ENCODE results near the gene NFKBIB.
"Not testable (repeated sequence)": the region's sequence is repeated elsewhere in the genome, so short reads cannot be mapped to it uniquely, and the experiment has no call there.

NFKBIB gene

GRCh38 chr19:38880882-38881609, 18.7 kb upstream of the NFKBIB start:
- Histone ChIP-seq H3K9me3 (ENCODE audit: low read depth, low read length) (no peaks in the 10 kb centered on the region), H3K27ac (no peak overlapping the region), H3K36me3 (ENCODE audit: insufficient read depth, low read length) (no peaks in the 10 kb centered on the region), H3K9ac (ENCODE audit: insufficient read length) (no peak overlapping the region), H3K4me3 (no peak overlapping the region)
- DNase-seq (ENCODE audit: low read depth, low spot score): no peak
- TF ChIP-seq EZH2 (IDR thresholded peaks at IDR 0.05) (no peak), FOXP2 (optimal IDR thresholded peaks at IDR 0.05; ENCODE audit: control extremely low read depth, extremely low read length, insufficient read depth) (no peak), POLR2AphosphoS5 (IDR thresholded peaks at IDR 0.05; ENCODE audit: borderline replicate concordance, low read depth, low read length) (no peak)

GRCh38 chr19:38883286-38883685, 16.5 kb upstream of the NFKBIB start:
- Histone ChIP-seq H3K36me3 (ENCODE audit: insufficient read depth, low read length) (no peaks in the 10 kb centered on the region), H3K9ac (ENCODE audit: insufficient read length) (no peak overlapping the region), H3K9me3 (ENCODE audit: low read depth, low read length) (no peaks in the 10 kb centered on the region), H3K4me3 (no peak overlapping the region), H3K27ac (no peak overlapping the region)
- no peak for DNase-seq (ENCODE audit: low read depth, low spot score)
- TF ChIP-seq FOXP2 (optimal IDR thresholded peaks at IDR 0.05; ENCODE audit: control extremely low read depth, extremely low read length, insufficient read depth) (no peak), EZH2 (IDR thresholded peaks at IDR 0.05) (no peak), POLR2AphosphoS5 (IDR thresholded peaks at IDR 0.05; ENCODE audit: borderline replicate concordance, low read depth, low read length) (no peak)

- not testable (repeated sequence) for H3K27ac ChIP-seq; H3K4me3 ChIP-seq; H3K36me3 ChIP-seq (ENCODE audit: insufficient read depth, low read length); H3K9me3 ChIP-seq (ENCODE audit: low read depth, low read length); DNase-seq (ENCODE audit: low read depth, low spot score); H3K9ac ChIP-seq (ENCODE audit: insufficient read length)
Observed at GRCh38 chr19:38884691-38885090, 15.1 kb upstream of the NFKBIB start.

- H3K4me3 ChIP-seq: no peak overlapping the region
- no peaks in the 10 kb centered on the region; the same call in 1 of the 2 replicates for H3K36me3 ChIP-seq (ENCODE audit: insufficient read depth, low read length)
- no peaks in the 10 kb centered on the region for H3K9me3 ChIP-seq (ENCODE audit: low read depth, low read length)
- no peak overlapping the region for H3K27ac ChIP-seq
- no peak for DNase-seq (ENCODE audit: low read depth, low spot score)
- H3K9ac ChIP-seq (ENCODE audit: insufficient read length): no peak overlapping the region
- no peak for TF ChIP-seq POLR2AphosphoS5 (IDR thresholded peaks at IDR 0.05; ENCODE audit: borderline replicate concordance, low read depth, low read length)
- no peak for TF ChIP-seq EZH2 (IDR thresholded peaks at IDR 0.05)
- TF ChIP-seq FOXP2 (optimal IDR thresholded peaks at IDR 0.05; ENCODE audit: control extremely low read depth, extremely low read length, insufficient read depth): no peak
Observed at GRCh38 chr19:38888876-38889275, 10.9 kb upstream of the NFKBIB start.

GRCh38 chr19:38889803-38890202, 10.0 kb upstream of the NFKBIB start:
- H3K9me3 ChIP-seq (ENCODE audit: low read depth, low read length): no peaks in the 10 kb centered on the region
- H3K36me3 ChIP-seq (ENCODE audit: insufficient read depth, low read length): no peaks in the 10 kb centered on the region; the same call in 1 of the 2 replicates
- no peak overlapping the region for H3K27ac ChIP-seq
- no peak for DNase-seq (ENCODE audit: low read depth, low spot score)
- no peak overlapping the region for H3K9ac ChIP-seq (ENCODE audit: insufficient read length)
- TF ChIP-seq POLR2AphosphoS5 (IDR thresholded peaks at IDR 0.05; ENCODE audit: borderline replicate concordance, low read depth, low read length) (no peak), EZH2 (IDR thresholded peaks at IDR 0.05) (no peak), FOXP2 (optimal IDR thresholded peaks at IDR 0.05; ENCODE audit: control extremely low read depth, extremely low read length, insufficient read depth) (no peak)
- H3K4me3 ChIP-seq: no peak overlapping the region

- TF ChIP-seq POLR2AphosphoS5 (IDR thresholded peaks at IDR 0.05; ENCODE audit: borderline replicate concordance, low read depth, low read length) (no peak), EZH2 (IDR thresholded peaks at IDR 0.05) (no peak), FOXP2 (optimal IDR thresholded peaks at IDR 0.05; ENCODE audit: control extremely low read depth, extremely low read length, insufficient read depth) (no peak)
Observed at GRCh38 chr19:38890686-38891085, 9.1 kb upstream of the NFKBIB start.

GRCh38 chr19:38891771-38892170, 8.0 kb upstream of the NFKBIB start:
- Histone ChIP-seq H3K27ac (no peak overlapping the region), H3K4me3 (no peak overlapping the region), H3K9me3 (ENCODE audit: low read depth, low read length) (no peaks in the 10 kb centered on the region), H3K9ac (ENCODE audit: insufficient read length) (no peak overlapping the region), H3K36me3 (ENCODE audit: insufficient read depth, low read length) (no peaks in the 10 kb centered on the region; the same call in 1 of the 2 replicates)
- TF ChIP-seq FOXP2 (optimal IDR thresholded peaks at IDR 0.05; ENCODE audit: control extremely low read depth, extremely low read length, insufficient read depth) (no peak), EZH2 (IDR thresholded peaks at IDR 0.05) (no peak), POLR2AphosphoS5 (IDR thresholded peaks at IDR 0.05; ENCODE audit: borderline replicate concordance, low read depth, low read length) (no peak)
- no peak for DNase-seq (ENCODE audit: low read depth, low spot score)

More at GRCh38 chr19:38890686-38891085, 9.1 kb upstream of the NFKBIB start:
- Histone ChIP-seq H3K27ac (no peak overlapping the region), H3K36me3 (ENCODE audit: insufficient read depth, low read length) (no peaks in the 10 kb centered on the region; the same call in 1 of the 2 replicates), H3K9ac (ENCODE audit: insufficient read length) (no peak overlapping the region), H3K4me3 (no peak overlapping the region), H3K9me3 (ENCODE audit: low read depth, low read length) (no peaks in the 10 kb centered on the region)
- no peak for DNase-seq (ENCODE audit: low read depth, low spot score)

- Histone ChIP-seq H3K27ac (no peak overlapping the region), H3K36me3 (ENCODE audit: insufficient read depth, low read length) (no peaks in the 10 kb centered on the region; the same call in 1 of the 2 replicates), H3K4me3 (no peak overlapping the region), H3K9me3 (ENCODE audit: low read depth, low read length) (no peaks in the 10 kb centered on the region), H3K9ac (ENCODE audit: insufficient read length) (no peak overlapping the region)
- no peak for DNase-seq (ENCODE audit: low read depth, low spot score)
- TF ChIP-seq EZH2 (IDR thresholded peaks at IDR 0.05) (no peak), FOXP2 (optimal IDR thresholded peaks at IDR 0.05; ENCODE audit: control extremely low read depth, extremely low read length, insufficient read depth) (no peak), POLR2AphosphoS5 (IDR thresholded peaks at IDR 0.05; ENCODE audit: borderline replicate concordance, low read depth, low read length) (no peak)
Observed at GRCh38 chr19:38892841-38893240, 6.9 kb upstream of the NFKBIB start.

- no peaks in the 10 kb centered on the region; the same call in 1 of the 2 replicates for H3K36me3 ChIP-seq (ENCODE audit: insufficient read depth, low read length)
- H3K4me3 ChIP-seq: no peak overlapping the region
- H3K27ac ChIP-seq: no peak overlapping the region
- no peak for DNase-seq (ENCODE audit: low read depth, low spot score)
- H3K9me3 ChIP-seq (ENCODE audit: low read depth, low read length): no peaks in the 10 kb centered on the region
- H3K9ac ChIP-seq (ENCODE audit: insufficient read length): no peak overlapping the region
- TF ChIP-seq EZH2 (IDR thresholded peaks at IDR 0.05): no peak
Observed at GRCh38 chr19:38893341-38893771, 6.4 kb upstream of the NFKBIB start.
